Measurements from ENCODE around the gene NUP153.

GRCh38 chr6:17615794-17616193, 90.9 kb downstream of the NUP153 start:
- no peak for TF ChIP-seq CTCF (IDR thresholded peaks at IDR 0.05)
- no peak for TF ChIP-seq POLR2AphosphoS5 (IDR thresholded peaks at IDR 0.05)
- no peak for TF ChIP-seq EP300 (IDR thresholded peaks at IDR 0.05)
- no peak for TF ChIP-seq POLR2A (IDR thresholded peaks at IDR 0.05; ENCODE audit: low read depth)

All from esophagus muscularis mucosa (tissue), 4 donors.